Activated CD4-positive, alpha-beta T cell treated with anti-CD3 and anti-CD28 coated beads, Interleukin-2, amount 50 U/mL, for 16 hours (primary cell): ENCODE results near the gene NRBF2.
"Not testable (repeated sequence)": the region's sequence is repeated elsewhere in the genome, so short reads cannot be mapped to it uniquely, and the experiment has no call there.

ENCODE experiments used
- DNase-seq: peaks from one replicate; pipeline ENCODE4 v3.0.0-alpha.2; 2020

NRBF2 gene

DNA sequence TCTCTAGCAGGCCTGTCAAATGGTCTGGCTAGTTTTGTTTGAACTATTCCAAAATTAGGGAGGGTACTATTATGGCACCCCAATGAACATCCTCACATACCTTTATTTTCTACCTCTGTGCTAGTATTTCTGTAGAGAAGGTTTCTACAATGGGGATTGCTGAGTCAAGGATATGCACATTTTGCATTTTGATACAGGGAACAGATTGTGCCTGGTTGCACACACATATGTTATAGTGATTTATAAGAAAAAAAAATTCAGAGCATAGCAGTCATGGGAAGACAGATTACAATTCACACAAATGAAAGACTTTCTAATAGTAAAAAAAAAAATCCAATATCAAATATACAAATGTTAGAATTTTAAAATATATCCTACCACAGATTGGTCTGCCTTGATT lies 14.1 kb upstream of the NRBF2 start:
- DNase-seq = no peak

GRCh38 chr10:63120554-63120953 lies 12.6 kb upstream of the NRBF2 start:
- DNase-seq = no peak

- DNase-seq = no peak
These were observed 9.3 kb upstream of the NRBF2 start for GRCh38 chr10:63123727-63124362.

DNA sequence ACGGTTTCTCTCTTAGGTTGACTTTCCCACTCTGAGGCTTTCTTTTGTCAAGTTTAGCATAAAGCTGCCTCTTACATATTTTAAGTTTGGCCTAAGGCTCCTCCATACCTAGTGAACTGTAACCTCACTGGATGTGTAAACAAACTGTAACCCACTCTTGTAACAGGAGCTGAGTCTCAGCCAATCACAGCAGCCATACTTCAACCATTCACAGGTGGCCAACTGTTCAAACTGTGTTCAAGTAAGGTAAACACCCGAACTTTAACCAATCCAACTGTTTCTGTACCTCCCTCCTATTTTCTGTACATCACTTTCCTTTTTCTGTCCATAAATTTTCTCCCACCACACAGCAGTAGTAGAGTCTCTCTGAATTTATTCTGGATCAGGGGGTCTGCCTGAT lies 7.7 kb upstream of the NRBF2 start:
- DNase-seq = no peak

DNA sequence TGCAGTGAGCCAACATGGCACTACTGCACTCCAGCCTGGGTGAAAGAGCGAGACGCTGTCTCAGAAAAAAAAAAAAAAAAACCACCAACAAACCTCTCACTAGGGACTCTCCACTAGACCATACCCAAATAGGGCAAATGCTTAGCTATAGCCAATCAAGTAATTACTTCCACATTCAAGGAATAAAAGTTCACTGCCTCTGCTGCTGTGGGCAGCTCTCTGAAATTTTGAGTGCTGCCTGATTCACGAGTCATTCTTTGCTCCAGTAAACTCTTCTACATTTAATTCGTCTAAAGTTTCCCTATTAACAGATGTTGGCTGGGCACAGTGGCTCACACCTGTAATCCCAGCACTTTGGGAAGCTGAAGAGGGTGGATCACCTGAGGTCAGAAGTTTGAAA lies 4.7 kb upstream of the NRBF2 start:
- no peak for DNase-seq

DNA sequence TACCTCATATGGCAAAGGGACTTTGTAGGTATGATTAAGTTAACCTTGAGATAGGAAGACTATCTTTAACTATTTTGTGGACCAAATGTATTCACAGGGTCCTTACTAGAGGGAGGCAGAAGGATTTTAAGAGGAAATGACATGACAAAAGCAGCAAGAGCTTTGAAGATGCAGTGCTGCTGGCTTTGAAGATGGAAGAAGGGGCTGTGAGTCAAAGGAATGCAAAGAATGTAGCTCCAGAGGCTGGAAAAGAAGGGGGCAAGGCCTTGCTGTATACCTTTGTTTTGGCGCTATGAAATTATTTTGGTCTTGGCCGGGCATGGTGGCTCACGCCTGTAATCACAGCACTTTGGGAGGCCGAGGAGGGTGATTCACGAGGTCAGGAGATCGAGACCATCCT lies 3.2 kb upstream of the NRBF2 start:
- DNase-seq = no peak

DNA sequence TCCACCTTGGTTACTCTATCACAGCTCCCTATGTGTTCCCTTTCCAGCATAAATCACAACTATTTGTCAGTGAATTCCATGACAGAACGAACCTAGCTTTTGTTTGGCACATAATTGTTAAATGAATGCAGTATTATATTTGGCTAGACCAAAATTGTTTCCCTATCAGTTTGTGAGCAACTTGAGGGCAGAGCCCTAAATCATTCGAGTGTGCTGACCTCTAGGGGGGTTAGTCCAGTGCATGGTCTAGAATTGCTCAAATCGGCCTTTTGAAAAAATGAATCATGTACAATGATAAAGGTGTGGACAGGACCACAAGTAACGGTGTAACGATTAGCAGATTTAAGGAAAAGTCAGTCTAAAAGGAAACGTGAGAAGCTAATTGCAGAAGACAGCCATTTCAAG lies 475 bp upstream of the NRBF2 start:
- no peak for DNase-seq

DNA sequence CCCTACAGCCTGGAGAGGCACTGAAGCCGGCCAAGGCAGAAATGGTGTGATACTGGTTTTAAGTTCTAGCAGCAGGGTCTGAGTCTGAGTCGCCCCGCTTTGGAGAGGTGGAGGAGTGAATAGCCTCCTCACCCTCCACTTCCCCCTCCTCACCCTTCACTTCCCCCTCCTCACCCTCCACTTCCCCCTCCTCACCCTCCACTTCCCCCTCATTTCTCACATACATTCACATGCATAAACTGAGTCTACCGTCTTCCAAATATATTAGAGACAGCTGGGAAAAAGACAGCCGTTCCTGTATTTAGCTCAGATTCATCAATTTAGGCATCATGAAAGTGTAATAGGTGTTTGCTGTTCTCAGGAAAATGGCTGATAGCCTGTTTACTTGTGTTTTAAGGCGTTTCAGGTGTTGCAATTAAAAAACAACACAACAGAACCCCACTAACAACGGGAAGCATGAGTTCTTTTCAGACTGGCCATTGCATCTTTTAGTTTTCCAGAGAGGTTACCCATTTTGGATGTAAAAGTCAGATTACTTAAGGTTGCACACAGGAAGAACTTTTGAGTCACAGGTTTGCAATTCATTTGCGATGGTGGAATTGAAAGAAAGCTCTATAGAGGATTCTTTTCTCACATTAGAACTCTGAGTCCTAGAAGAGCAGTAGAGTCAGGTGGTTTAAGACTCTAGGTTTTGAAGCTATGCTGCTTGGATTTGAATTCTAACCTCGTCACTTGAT lies 861 bp downstream of the NRBF2 start:
- peak; percentile 38 for DNase-seq

GRCh38 chr10:63137306-63137705 lies 4.2 kb downstream of the NRBF2 start:
- no peak for DNase-seq

DNA sequence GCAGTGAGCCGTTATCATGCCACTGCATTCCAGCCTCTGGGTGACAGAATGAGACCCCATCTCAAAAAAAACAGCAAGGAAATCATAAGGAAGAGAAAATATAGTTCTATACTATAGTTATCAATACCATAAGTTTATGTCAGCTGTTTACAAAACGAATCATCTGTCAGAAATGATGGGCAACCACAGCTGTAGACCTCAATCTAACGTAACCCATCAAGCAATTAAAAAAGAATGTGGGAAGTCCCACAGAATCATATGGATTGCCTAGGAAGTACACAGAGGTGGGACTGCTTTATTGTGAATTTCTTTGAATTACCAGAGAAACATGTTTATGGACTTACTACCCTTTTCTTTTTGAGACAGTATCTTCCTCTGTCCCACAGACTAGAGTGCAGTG lies 6.9 kb downstream of the NRBF2 start:
- no peak for DNase-seq

DNA sequence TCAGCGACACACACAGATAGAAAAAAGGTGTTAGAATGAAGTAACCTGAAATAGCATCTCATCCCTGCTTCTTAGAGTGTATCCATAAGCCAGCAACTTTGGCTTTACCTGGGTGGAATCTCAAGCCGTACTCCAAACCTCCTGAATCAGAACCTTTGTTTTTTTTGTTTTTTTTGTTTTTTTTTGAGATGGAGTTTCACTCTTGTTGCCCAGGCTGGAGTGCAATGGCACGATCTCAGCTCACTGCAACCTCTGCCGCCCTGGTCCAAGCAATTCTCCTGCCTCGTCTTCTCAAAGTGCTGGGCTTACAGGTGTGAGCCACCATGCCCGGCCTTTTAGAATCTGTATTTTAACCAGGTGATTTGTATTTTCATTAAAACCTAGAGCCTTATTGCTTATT lies 9.0 kb downstream of the NRBF2 start:
- DNase-seq = no peak

DNA sequence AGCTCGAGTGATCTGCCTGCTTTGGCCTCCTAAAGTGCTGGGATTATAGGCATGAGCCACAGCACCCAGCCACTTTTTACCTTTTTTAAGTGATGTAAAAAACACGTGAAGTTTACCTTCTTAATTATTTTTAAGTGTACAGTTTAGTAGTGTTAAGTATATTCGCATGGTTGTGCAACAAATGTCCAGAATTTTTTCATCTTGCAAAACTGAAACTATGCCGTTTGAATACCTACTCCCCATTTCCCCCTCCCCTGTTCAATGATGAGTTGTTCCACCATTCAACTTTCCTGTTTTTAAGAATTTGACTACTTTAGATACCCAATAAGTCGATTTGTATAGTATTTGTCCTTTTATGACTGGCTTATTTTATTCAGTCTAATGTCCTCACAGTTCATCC lies 10.9 kb downstream of the NRBF2 start:
- peak; percentile 8 for DNase-seq

- peak; percentile 10 for DNase-seq
These were observed 12.7 kb downstream of the NRBF2 start for GRCh38 chr10:63145782-63146181.

DNA sequence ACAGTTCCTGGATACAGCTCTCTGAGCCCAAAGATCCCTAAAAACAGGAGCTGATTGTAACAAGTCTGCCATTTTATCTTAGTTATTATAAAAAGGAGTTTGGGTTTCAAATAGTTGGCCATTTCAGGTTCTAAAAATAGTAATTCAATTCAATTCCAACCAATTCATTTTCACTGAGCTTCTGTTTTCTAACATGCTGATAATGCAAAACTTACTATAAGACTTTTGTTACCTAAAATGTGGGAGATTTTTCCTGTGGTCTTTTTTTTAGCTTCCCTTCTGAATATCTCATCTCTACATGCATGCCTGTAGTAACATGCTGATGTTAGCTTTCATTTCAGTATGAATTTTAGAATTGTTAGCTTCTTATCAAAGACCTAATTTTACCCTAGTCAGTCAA lies 13.4 kb downstream of the NRBF2 start:
- no peak for DNase-seq

GRCh38 chr10:63150745-63151144 lies 17.6 kb downstream of the NRBF2 start:
- DNase-seq = no peak

DNA sequence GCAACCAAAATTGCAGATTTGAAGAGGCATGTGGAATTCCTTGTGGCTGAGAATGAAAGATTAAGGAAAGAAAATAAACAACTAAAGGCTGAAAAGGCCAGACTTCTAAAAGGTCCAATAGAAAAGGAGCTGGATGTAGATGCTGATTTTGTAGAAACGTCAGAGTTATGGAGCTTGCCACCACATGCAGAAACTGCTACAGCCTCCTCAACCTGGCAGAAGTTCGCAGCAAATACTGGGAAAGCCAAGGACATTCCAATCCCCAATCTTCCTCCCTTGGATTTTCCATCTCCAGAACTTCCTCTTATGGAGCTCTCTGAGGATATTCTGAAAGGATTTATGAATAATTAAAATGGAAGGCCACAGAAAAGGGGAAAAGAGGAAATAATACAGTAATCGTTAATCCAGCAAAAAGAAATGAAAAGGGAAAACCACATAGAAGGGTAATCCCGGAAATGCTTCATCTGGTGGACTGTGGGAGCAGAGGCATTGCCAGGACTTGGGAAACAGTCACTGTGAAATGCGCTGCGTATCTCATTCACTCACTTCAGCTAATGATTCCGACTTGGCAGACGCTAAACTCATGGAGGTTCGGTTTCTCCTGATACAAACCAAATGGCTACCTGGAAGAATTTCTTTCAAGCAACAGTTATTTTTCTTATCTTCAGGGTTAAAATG lies 20.9 kb downstream of the NRBF2 start:
- not testable (repeated sequence) for DNase-seq

DNA sequence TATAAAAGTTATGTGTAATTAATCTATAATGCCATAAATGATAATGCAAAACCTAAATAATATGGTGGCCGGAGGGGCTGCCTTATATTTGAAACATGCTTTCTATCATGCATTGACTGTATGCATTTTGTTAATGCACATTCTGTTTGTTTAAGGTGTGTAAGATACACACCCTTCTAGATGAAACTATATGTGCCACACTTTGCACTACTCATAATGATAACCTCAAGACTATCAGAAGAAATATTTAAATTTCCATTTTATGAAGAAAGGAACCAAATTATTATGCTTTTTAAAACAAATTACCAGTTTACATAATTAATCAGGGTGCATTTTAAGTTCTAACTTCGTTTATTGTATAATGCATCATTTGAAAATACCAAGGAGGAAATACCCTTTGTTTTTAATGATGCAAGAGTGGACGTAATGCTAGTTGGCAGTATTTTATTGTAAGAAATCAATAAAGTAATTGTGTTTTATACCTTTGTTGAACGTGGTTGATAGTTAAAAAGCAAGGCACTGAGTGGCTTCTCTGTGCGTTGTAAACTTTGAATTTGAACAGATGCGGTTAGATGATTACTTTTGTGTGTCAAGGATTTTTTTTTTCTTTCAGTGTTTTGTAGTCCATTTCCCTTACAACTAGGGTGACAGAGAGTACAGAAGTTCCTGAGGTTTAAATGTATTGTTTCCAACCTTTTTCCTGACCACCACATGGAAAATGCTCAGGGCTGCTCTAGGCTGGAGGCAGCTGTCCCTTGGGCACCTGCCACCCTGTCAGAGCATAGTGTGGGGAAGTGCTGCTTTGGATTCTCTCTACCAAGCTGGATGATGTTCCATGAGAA lies 21.6 kb downstream of the NRBF2 start:
- no peak for DNase-seq

- DNase-seq = no peak
These were observed 22.4 kb downstream of the NRBF2 start for GRCh38 chr10:63155388-63156020.

GRCh38 chr10:63156236-63156635 lies 23.1 kb downstream of the NRBF2 start:
- no peak for DNase-seq

DNA sequence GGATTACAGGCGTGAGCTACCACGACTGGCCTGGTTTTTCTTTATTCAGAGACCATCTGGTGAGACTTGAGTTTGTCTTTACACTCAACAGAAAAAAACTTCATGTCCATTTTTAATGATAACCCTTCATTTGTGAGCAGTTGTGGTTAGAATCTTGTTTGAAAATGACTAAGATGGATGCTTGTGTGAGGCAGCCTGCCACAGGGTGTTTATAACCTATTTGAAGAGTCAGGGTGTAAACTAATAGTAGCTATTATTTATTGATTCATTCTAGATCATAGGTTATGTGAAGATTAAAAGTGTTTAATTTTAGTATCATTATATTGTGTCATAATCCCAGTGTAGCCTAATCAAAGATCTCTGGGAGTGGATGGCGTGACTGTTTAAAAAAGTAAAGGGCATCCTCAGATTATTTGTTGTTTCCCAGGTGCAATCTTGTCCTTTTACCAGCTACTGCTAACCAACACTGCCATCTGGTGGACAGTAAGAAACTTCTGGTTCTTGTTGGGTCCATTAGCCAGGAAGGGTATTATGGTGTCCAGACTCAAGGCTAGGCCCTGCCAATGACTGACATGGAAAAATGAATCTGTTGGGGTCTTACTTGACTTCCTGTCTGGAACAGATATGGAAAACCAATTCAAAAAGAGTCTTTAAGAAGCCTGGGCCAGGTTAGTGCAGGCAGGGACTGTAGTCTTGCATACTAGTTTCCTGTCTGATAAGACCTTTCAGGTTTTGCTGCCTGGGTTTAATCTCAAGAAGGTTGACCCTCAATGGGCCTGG lies 24.9 kb downstream of the NRBF2 start:
- peak; percentile 75 for DNase-seq

GRCh38 chr10:63161592-63161991 lies 28.5 kb downstream of the NRBF2 start:
- no peak for DNase-seq

GRCh38 chr10:63164166-63164623 lies 31.1 kb downstream of the NRBF2 start:
- no peak for DNase-seq
